Stimulated activated CD4-positive, alpha-beta T cell treated with anti-CD3 and anti-CD28 coated beads, Interleukin-12 subunit alpha, Interleukin-12 subunit beta, amount 100 ng/mL, for 24 hours (primary cell): ENCODE results near the gene BARHL2.

Experiments
- DNase-seq, 2 experiments: peaks; one replicate each; pipeline ENCODE4 v3.0.0-alpha.2; 2020; ENCODE audit warnings: low read depth in 2 of 2

The BARHL2 gene

GRCh38 chr1:90724926-90725656 is 8.0 kb upstream of the BARHL2 start:
- DNase-seq = no peak

- DNase-seq = no peak
Observed at GRCh38 chr1:90724361-90724760, 7.3 kb upstream of the BARHL2 start.

DNA sequence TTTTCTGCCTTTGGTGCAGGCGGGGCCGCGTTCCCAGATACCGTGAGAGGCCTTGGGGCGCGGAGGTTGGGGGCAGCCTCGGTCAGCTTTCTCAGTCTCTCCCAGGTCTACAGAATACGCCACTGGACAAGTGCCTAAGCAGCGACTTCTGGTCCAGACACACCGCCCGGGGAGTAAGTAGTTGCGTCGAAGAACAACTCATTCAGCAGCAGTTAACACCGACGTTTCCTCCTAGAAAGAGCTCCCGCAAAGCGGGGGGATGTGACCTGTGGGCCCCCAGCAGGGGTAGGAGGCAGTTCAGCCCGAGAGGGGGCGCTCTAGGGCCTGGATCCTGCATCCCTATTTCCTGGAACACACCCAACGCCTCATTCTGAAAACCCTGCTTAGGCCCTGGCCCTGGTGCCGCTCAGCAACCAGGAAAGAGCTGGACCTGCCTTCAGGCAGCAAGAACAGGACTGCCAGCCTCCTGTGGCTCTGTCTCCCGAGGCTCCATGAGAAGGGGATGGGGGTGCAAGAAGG is 6.5 kb upstream of the BARHL2 start:
- DNase-seq = no peak

- no peak for DNase-seq
Observed at GRCh38 chr1:90722874-90723589, 5.9 kb upstream of the BARHL2 start.

GRCh38 chr1:90721210-90722194 is 4.4 kb upstream of the BARHL2 start:
- peak in 1 of 2 experiments; percentile 45 for DNase-seq

DNA sequence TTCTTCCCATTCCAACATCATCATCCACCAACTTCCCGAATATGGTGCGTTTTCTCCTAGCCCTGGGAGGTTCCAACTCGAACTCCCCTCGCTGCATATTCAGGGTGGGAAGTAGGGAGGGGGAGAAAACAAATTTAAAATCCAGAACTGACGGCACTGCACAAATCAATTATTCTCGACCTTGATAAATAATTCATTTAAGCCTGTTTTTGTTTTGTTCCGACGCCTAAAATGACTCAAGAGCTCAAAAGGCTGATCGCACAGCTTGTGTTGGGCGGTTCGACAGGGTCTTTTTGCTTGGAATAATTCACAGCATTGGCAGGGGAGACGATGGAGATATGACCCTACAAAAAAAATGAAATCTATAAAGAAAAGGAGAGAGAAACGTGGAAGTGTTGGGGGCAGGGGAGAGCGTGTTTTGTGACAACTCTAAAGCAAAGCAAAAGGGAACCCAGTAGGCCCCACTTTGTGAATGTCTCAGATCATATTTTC is 3.1 kb upstream of the BARHL2 start:
- no peak for DNase-seq

DNA sequence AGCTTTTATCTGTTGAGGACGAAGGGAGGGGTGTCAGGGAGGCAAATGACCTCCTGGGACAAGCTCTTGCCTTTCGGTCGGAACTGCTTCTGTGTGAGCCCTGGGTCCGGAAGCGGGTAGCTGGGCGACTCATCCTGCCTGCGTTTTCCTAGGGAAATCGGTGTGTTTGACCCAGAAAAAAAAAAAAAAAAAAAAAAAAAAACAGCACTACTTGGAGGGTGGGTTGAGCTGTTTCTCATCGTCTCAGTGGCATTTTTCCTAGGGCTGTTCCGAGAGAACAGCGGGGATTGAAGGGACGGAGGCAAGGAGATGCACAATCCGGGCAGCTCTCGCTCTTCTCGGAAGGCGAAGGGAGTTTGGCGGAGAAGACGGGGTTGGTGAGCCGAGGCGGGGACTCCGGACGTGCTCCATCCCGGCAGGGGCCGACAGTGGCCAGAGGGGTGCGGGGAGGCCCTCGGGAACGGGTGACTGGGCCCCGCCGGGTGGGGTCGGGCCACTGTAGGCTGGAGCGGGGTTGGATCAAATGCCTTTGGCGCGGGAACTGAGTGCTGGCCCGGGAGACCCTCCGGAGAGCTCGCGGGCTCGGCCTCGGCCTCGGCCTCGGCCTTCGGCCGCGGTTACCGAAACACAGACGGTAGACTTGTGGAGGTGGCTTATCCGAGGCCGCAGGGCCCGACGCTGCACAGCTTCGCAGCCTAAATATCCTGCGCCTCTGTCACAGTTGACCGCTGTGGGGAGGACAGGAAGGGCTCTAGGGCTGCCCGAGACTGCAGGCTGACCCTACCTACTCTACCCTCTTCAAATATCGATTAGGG is 2.4 kb upstream of the BARHL2 start:
- no peak for DNase-seq

- no peak for DNase-seq
Observed at GRCh38 chr1:90718411-90719329, 1.6 kb upstream of the BARHL2 start.

DNA sequence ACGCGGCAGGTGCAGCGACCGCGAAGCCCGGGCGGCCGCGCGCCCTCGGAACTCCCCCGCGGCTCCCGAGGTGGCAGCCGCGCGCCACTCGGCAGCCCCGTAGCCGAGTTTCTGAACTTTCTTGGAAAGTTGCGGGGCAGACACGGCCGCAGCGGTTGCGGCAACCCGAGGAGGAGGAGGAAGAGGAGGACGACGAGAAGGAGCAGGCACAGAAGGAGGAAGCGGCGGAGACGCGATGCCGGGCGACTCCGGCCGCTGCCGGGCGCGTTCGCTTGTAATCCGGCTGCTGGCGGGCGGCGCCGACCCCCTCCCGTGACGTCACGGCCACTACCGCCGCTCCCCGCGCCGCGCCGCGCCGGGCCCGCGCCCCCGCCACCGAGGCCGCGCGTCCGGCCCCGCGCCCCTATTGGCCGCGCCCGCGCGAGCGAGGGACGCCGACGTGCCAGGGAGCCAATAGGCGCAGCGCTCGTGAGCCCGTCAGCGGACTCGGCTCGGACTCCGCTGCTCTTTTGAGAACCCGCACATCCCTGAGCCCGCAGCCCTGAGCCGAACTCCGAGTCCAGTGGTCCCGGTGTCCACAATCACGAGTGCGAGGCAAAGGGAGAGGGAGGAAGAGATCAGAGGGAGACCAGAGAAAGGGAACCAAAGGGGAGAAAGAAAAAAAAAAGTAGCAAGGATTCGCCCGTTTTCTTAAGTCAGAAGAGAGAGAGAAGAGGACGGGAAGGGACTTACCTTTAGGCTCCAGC is 736 bp upstream of the BARHL2 start:
- no peak for DNase-seq

DNA sequence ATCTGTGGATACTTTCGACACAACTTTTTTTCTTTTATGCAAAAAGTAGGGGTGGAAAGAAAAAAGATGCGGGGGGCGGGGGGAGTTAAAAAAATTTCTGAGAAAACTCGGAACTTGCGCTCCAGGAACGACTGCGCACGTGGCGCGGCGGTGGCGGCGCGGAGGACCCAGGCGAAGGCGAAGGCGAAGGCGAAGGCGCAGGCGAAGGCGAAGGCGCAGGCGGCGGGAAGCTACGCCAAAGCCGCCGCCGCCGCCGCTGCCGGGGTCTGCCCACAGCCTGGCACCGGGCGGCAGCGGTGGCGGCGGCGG is 208 bp upstream of the BARHL2 start:
- DNase-seq = no peak

DNA sequence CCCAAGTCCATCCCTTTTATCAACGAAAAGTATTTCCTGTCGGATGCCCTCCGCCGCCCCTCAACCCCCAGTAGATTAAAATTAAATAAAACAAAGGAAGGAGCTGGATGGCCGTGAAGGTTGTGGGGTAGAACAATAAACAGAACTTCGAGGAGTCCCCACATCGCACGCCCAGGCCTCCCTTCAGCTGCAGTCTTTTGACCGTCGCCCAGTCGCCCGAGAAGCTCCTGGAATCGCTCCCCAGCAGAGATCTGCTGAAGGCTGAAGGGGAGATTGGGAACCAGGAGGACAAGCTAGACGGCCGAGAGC is 905 bp downstream of the BARHL2 start:
- no peak for DNase-seq

DNA sequence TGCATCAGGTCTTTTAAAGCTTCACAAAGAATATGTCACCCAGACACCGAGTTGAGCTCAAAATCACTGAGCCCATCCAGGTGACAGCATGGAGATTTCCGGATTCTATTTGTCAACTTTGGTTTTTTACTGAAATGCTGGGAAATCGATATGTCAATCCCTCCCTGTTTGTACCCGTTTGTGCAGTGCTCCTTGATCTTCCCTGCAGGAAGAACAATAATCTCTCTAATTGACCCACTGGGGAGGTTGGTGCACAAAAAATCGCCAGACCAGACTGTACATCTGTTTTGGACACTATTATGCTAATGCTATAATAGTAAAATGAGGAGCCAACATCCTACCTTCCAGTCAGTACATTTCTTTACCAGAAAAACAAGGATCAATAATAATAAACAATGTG is 1.8 kb downstream of the BARHL2 start:
- DNase-seq = no peak

- DNase-seq = no peak
Observed at GRCh38 chr1:90714521-90714951, 2.6 kb downstream of the BARHL2 start.

GRCh38 chr1:90713741-90714509 is 3.2 kb downstream of the BARHL2 start:
- DNase-seq = no peak

- DNase-seq = no peak
Observed at GRCh38 chr1:90712915-90713730, 4.0 kb downstream of the BARHL2 start.

- DNase-seq = no peak
Observed at GRCh38 chr1:90712153-90712856, 4.8 kb downstream of the BARHL2 start.

GRCh38 chr1:90711696-90712095 is 5.4 kb downstream of the BARHL2 start:
- no peak for DNase-seq
